SH-SY5Y (cell line): ENCODE data around the gene NOXRED1.

Source experiments
- GATA2 ChIP-seq: IDR thresholded peaks from 2 replicates; pipeline ENCODE4 v1.6.1; 2011; ENCODE audit warnings: mild to moderate bottlenecking, low read depth, low read length
- GATA3 ChIP-seq: IDR thresholded peaks from 2 replicates; pipeline ENCODE4 v1.6.1; 2011; ENCODE audit warnings: low read depth, mild to moderate bottlenecking, low read length, moderate library complexity

GRCh38 chr14:77470224-77470870 is 47.0 kb upstream of the NOXRED1 start:
- no peak for TF ChIP-seq GATA2
- TF ChIP-seq GATA3 = no peak
